A549 (cell line): Measurements from ENCODE around the gene DLGAP5. TPM values are rescaled to one million over a fixed set of nuclear protein-coding genes. Genes with fewer than 3 reads are reported as not detected.

Experiments
- ATAC-seq, 2 experiments: fragments of 200-7000 bp in 1 of 2; fragments of >200 bp in 1 of 2; cut with Nextera tagmentation in 1 of 2; cut with Tn5 transposase in 1 of 2; 3 replicates each; pipeline versions ENCODE4 v1.8.0 to v1.9.1; 2018 to 2020; ENCODE audit warnings: mild to moderate bottlenecking in 1 of 2, moderate library complexity in 1 of 2
- CTCF ChIA-PET: fragments of 300-600 bp; sonication (Branson Sonifier 250); formaldehyde crosslinking; extraction: SDS; loops from one replicate; lab custom pipeline; 2021; ENCODE audit warnings: antibody characterized with exemption, inconsistent platforms; lab: Yijun Ruan, JAX
- POLR2A ChIA-PET: fragments of 350-600 bp; formaldehyde crosslinking; extraction: SDS; loops from one replicate; lab custom pipeline; 2021; ENCODE audit warnings: antibody characterized with exemption, inconsistent platforms; lab: Yijun Ruan, JAX
- DNase-seq, 2 experiments: peaks; one replicate each; pipeline versions ENCODE4 v3.0.0 to v3.0.0-alpha.2; 2011 to 2016; ENCODE audit warnings: low read depth in 1 of 2, low spot score in 1 of 2
- FAIRE-seq: peaks from 2 replicates; lab custom pipeline; 2011; peaks lifted over from hg19 to GRCh38; lab: Jason Lieb, UNC
- H3K27ac ChIP-seq, 2 experiments: fragments of >200 bp; sonication (Bioruptor Twin); formaldehyde crosslinking; 3 replicates each; pipeline ENCODE4 v1.5.1; 2016 to 2017
- H3K4me1 ChIP-seq: fragments of >200 bp; sonication (Bioruptor Twin); formaldehyde crosslinking; 3 replicates; pipeline ENCODE4 v1.6.1; 2016
- H3K4me2 ChIP-seq: fragments of >200 bp; sonication (Bioruptor Twin); formaldehyde crosslinking; 3 replicates; pipeline ENCODE4 v1.6.1; 2016
- H3K4me3 ChIP-seq: fragments of >200 bp; sonication (Bioruptor Twin); formaldehyde crosslinking; 3 replicates; pipeline ENCODE4 v1.5.1; 2016
- H3K9me3 ChIP-seq: fragments of >200 bp; sonication (Bioruptor Twin); formaldehyde crosslinking; 3 replicates; pipeline ENCODE4 v1.6.1; 2016
- CBX8 ChIP-seq: fragments of 200-600 bp; sonication (generic); IDR thresholded peaks from 2 replicates; pipeline ENCODE4 v1.6.1; 2016
- CHD2 ChIP-seq: fragments of 150-350 bp; IDR thresholded peaks from 2 replicates; pipeline ENCODE4 v1.6.1; 2014; ENCODE audit warnings: low read length; ENCODE audit not compliant: partially characterized antibody
- EHMT2 ChIP-seq: fragments of 200-600 bp; sonication (generic); IDR thresholded peaks from 2 replicates; pipeline ENCODE4 v1.6.1; 2016; ENCODE audit warnings: antibody characterized with exemption, low read depth, mild to moderate bottlenecking, moderate library complexity
- FOXS1 ChIP-seq: fragments of 250-450 bp; sonication (Bioruptor Pico); IDR thresholded peaks from 2 replicates; pipeline ENCODE4 v1.5.0; 2020; ENCODE audit warnings: mild to moderate bottlenecking, moderate library complexity
- HOXA7 ChIP-seq: fragments of 250-450 bp; sonication (Bioruptor Pico); IDR thresholded peaks from 2 replicates; pipeline ENCODE4 v1.5.0; 2020; ENCODE audit warnings: mild to moderate bottlenecking, moderate library complexity
- HOXB5 ChIP-seq: fragments of 250-450 bp; sonication (Bioruptor Pico); IDR thresholded peaks from 2 replicates; pipeline ENCODE4 v1.5.0; 2020; ENCODE audit warnings: mild to moderate bottlenecking, moderate library complexity
- JUN ChIP-seq, 2 experiments: fragments of >200 bp; sonication (Bioruptor Twin); formaldehyde crosslinking; IDR thresholded peaks; 2 replicates in 1 of 2; 3 replicates in 1 of 2; pipeline ENCODE4 v1.6.1; 2016 to 2017
- KDM1A ChIP-seq: fragments of 200-600 bp; sonication (generic); IDR thresholded peaks from 2 replicates; pipeline ENCODE4 v1.6.1; 2016; ENCODE audit warnings: low read depth, mild to moderate bottlenecking
- MAZ ChIP-seq: fragments of 150-350 bp; IDR thresholded peaks from 2 replicates; pipeline ENCODE4 v1.6.1; 2014; ENCODE audit warnings: antibody characterized with exemption, low read depth, low read length, borderline replicate concordance
- NPAS2 ChIP-seq: fragments of 250-450 bp; sonication (Bioruptor Pico); IDR thresholded peaks from 2 replicates; pipeline ENCODE4 v1.8.0; 2022; ENCODE audit warnings: mild to moderate bottlenecking, moderate library complexity, borderline replicate concordance
- PHF8 ChIP-seq: fragments of 200-600 bp; sonication (generic); IDR thresholded peaks from 2 replicates; pipeline ENCODE4 v1.6.1; 2016; ENCODE audit warnings: low read depth, mild to moderate bottlenecking, antibody characterized with exemption, moderate library complexity, borderline replicate concordance
- POLR2A ChIP-seq: IDR thresholded peaks from 2 replicates; pipeline ENCODE4 v1.6.1; 2012; ENCODE audit warnings: mild to moderate bottlenecking, low read length
- TFCP2L1 ChIP-seq: fragments of 250-450 bp; sonication (Bioruptor Pico); IDR thresholded peaks from 2 replicates; pipeline ENCODE4 v1.5.0; 2021; ENCODE audit warnings: mild to moderate bottlenecking
- WGBS: methylation state at CpG from one replicate; pipeline ENCODE4 v1.1.6; 2017; ENCODE audit errors: missing lambda C conversion rate; 5-methylcytosine and 5-hydroxymethylcytosine counted together
- polyA plus RNA-seq, 4 experiments: library from polyadenylated mRNA; depleted of rRNA in 3 of 4; stranded (reverse); fragments of >200 nt; fragmentation: RNase III in 1 of 4; extraction: RNeasy Plus Mini Kit Qiagen cat#74134 plus additional on column Dnase treatment in 1 of 4; gene quantifications; 2 replicates in 3 of 4; 3 replicates in 1 of 4; pipeline ENCODE4 v1.2.3, GENCODE V29; 2011 to 2017
- TF ChIP-seq, protein P1 (sequence below): IDR thresholded peaks from 2 replicates; pipeline ENCODE4 v1.6.1; 2012; ENCODE audit warnings: low read depth, borderline replicate concordance
- TF ChIP-seq, protein P2 (sequence below): fragments of 150-350 bp; IDR thresholded peaks from 2 replicates; pipeline ENCODE4 v1.6.1; 2014; ENCODE audit warnings: low read depth, mild to moderate bottlenecking, low read length
- TF ChIP-seq, protein P3 (sequence below): fragments of >200 bp; sonication (Bioruptor Twin); formaldehyde crosslinking; IDR thresholded peaks from 3 replicates; pipeline ENCODE4 v1.6.1; 2016
- TF ChIP-seq, protein P4 (sequence below): fragments of >200 bp; sonication (Bioruptor Twin); formaldehyde crosslinking; IDR thresholded peaks from 3 replicates; pipeline ENCODE4 v1.5.1; 2016
- TF ChIP-seq, protein P5 (sequence below): fragments of 200-600 bp; sonication (generic); IDR thresholded peaks from 2 replicates; pipeline ENCODE4 v1.6.1; 2016; ENCODE audit warnings: antibody characterized with exemption, mild to moderate bottlenecking, moderate library complexity

The DLGAP5 gene
- polyA plus RNA-seq, 2 of the 4 experiments (the other 2 are of a cell fraction) = 46.1 to 46.6 TPM

DNA sequence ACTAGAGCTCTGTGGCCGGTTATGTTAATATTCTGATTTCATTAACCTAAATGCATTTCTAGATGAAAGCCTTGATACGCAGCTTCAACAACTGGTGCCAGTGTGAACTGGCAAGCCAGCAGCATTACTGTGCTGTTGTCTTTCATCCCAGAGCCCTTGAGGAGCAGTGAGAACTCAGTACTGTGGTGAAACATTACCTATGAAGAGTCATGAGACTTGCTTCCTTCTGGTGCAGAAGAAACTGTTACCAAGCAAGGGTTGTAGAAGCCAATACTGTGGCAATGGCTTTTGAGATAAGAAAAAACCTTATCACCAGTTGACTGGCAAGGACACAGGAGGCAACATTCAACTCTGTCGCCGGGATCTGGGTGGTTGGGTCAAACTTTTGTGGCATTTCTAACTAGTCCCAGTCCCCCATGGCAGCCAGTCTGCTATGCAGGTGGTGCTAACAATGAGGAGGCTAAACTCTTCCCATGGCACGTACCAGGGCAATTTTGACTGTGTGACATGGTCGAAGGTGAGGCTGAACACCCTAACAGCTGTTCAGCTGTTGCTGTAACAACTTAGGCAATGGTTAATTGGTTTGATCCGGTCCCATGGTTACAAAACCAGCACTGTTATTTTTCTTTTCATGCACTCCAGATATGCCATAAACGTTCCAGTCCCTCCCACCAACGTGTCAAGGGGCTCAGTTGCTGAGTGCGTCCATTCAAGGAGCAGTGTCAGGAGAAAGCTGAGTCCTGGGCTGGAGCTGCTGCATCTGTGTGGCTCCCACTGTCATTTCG lies 74.9 kb downstream of the DLGAP5 start:
- no peak overlapping the region for H3K4me2 ChIP-seq
- H3K4me1 ChIP-seq = no peaks in the 10 kb centered on the region
- ChIA-PET CTCF (interaction anchor here (0.6 to 1.2 kb wide), 6 partner anchors 13 to 44 kb away, joined by 3 to 7 read pairs (median 3); no protein-coding TSS in a partner anchor), POLR2A (interaction anchor here (1.0 kb wide), 1 partner anchor 13 kb away, joined by 3 read pairs; no protein-coding TSS in a partner anchor)
- no peak overlapping the region for H3K27ac ChIP-seq
- 61% methylated on average over 11 of the region's 11 CpGs for WGBS
- H3K9me3 ChIP-seq = no peaks in the 10 kb centered on the region
- FAIRE-seq = no peak
- DNase-seq = no peak
- ATAC-seq = no peak
- no peak overlapping the region for H3K4me3 ChIP-seq
- TF ChIP-seq, protein P1, sequence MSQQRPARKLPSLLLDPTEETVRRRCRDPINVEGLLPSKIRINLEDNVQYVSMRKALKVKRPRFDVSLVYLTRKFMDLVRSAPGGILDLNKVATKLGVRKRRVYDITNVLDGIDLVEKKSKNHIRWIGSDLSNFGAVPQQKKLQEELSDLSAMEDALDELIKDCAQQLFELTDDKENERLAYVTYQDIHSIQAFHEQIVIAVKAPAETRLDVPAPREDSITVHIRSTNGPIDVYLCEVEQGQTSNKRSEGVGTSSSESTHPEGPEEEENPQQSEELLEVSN = no peak
- TF ChIP-seq, protein P2, sequence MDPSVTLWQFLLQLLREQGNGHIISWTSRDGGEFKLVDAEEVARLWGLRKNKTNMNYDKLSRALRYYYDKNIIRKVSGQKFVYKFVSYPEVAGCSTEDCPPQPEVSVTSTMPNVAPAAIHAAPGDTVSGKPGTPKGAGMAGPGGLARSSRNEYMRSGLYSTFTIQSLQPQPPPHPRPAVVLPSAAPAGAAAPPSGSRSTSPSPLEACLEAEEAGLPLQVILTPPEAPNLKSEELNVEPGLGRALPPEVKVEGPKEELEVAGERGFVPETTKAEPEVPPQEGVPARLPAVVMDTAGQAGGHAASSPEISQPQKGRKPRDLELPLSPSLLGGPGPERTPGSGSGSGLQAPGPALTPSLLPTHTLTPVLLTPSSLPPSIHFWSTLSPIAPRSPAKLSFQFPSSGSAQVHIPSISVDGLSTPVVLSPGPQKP = no peak
- no peak for TF ChIP-seq TFCP2L1 (CRISPR knock-in tag)
- no peak for TF ChIP-seq CHD2
- TF ChIP-seq HOXA7 (CRISPR knock-in tag) = no peak
- no peak for TF ChIP-seq JUN (IDR thresholded peaks at IDR 0.05)
- TF ChIP-seq FOXS1 (CRISPR knock-in tag) = no peak
- TF ChIP-seq, protein P3, sequence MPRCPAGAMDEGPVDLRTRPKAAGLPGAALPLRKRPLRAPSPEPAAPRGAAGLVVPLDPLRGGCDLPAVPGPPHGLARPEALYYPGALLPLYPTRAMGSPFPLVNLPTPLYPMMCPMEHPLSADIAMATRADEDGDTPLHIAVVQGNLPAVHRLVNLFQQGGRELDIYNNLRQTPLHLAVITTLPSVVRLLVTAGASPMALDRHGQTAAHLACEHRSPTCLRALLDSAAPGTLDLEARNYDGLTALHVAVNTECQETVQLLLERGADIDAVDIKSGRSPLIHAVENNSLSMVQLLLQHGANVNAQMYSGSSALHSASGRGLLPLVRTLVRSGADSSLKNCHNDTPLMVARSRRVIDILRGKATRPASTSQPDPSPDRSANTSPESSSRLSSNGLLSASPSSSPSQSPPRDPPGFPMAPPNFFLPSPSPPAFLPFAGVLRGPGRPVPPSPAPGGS = no peak
- TF ChIP-seq POLR2A = no peak
- TF ChIP-seq, protein P4, sequence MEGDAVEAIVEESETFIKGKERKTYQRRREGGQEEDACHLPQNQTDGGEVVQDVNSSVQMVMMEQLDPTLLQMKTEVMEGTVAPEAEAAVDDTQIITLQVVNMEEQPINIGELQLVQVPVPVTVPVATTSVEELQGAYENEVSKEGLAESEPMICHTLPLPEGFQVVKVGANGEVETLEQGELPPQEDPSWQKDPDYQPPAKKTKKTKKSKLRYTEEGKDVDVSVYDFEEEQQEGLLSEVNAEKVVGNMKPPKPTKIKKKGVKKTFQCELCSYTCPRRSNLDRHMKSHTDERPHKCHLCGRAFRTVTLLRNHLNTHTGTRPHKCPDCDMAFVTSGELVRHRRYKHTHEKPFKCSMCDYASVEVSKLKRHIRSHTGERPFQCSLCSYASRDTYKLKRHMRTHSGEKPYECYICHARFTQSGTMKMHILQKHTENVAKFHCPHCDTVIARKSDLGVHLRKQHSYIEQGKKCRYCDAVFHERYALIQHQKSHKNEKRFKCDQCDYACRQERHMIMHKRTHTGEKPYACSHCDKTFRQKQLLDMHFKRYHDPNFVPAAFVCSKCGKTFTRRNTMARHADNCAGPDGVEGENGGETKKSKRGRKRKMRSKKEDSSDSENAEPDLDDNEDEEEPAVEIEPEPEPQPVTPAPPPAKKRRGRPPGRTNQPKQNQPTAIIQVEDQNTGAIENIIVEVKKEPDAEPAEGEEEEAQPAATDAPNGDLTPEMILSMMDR = no peak
- no peak for TF ChIP-seq NPAS2 (CRISPR knock-in tag)
- TF ChIP-seq HOXB5 (CRISPR knock-in tag) = no peak
- no peak for TF ChIP-seq MAZ
- TF ChIP-seq, protein P5, sequence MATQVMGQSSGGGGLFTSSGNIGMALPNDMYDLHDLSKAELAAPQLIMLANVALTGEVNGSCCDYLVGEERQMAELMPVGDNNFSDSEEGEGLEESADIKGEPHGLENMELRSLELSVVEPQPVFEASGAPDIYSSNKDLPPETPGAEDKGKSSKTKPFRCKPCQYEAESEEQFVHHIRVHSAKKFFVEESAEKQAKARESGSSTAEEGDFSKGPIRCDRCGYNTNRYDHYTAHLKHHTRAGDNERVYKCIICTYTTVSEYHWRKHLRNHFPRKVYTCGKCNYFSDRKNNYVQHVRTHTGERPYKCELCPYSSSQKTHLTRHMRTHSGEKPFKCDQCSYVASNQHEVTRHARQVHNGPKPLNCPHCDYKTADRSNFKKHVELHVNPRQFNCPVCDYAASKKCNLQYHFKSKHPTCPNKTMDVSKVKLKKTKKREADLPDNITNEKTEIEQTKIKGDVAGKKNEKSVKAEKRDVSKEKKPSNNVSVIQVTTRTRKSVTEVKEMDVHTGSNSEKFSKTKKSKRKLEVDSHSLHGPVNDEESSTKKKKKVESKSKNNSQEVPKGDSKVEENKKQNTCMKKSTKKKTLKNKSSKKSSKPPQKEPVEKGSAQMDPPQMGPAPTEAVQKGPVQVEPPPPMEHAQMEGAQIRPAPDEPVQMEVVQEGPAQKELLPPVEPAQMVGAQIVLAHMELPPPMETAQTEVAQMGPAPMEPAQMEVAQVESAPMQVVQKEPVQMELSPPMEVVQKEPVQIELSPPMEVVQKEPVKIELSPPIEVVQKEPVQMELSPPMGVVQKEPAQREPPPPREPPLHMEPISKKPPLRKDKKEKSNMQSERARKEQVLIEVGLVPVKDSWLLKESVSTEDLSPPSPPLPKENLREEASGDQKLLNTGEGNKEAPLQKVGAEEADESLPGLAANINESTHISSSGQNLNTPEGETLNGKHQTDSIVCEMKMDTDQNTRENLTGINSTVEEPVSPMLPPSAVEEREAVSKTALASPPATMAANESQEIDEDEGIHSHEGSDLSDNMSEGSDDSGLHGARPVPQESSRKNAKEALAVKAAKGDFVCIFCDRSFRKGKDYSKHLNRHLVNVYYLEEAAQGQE = no peak
- no peak for TF ChIP-seq EHMT2
- no peak for TF ChIP-seq CBX8
- TF ChIP-seq KDM1A = no peak
- TF ChIP-seq PHF8 = no peak
